KG1 (cell line): ENCODE data around the gene GLP2R.

Experiments used
- DNase-seq: peaks from one replicate; lab custom pipeline; 2025; lab: John Stamatoyannopoulos, UW

Gene GLP2R

GRCh38 chr17:9922012-9922848 lies 96.5 kb downstream of the GLP2R start:
- no peak for DNase-seq

- no peak for DNase-seq
These were observed 99.0 kb downstream of the GLP2R start for GRCh38 chr17:9924735-9925191.

GRCh38 chr17:9925457-9925856 lies 99.7 kb downstream of the GLP2R start:
- no peak for DNase-seq

- no peak for DNase-seq
These were observed 100.6 kb downstream of the GLP2R start for GRCh38 chr17:9926150-9926804.

GRCh38 chr17:9928601-9929333 lies 103.0 kb downstream of the GLP2R start:
- DNase-seq: no peak

GRCh38 chr17:9929871-9930270 lies 104.1 kb downstream of the GLP2R start:
- DNase-seq: no peak

GRCh38 chr17:9931144-9931741 lies 105.5 kb downstream of the GLP2R start:
- no peak for DNase-seq

GRCh38 chr17:9932491-9932890 lies 106.8 kb downstream of the GLP2R start:
- no peak for DNase-seq

GRCh38 chr17:9934331-9934730 lies 108.6 kb downstream of the GLP2R start:
- no peak for DNase-seq

GRCh38 chr17:9935408-9935807 lies 109.7 kb downstream of the GLP2R start:
- DNase-seq: no peak

GRCh38 chr17:9936095-9936494 lies 110.4 kb downstream of the GLP2R start:
- no peak for DNase-seq

GRCh38 chr17:9937241-9937761 lies 111.6 kb downstream of the GLP2R start:
- no peak for DNase-seq

GRCh38 chr17:9937901-9938300 lies 112.2 kb downstream of the GLP2R start:
- no peak for DNase-seq

GRCh38 chr17:9938764-9939163 lies 113.0 kb downstream of the GLP2R start:
- no peak for DNase-seq

GRCh38 chr17:9940841-9941240 lies 115.1 kb downstream of the GLP2R start:
- DNase-seq: no peak

GRCh38 chr17:9941305-9941704 lies 115.6 kb downstream of the GLP2R start:
- no peak for DNase-seq
